PFSK-1 (cell line): ENCODE data around the gene OR10H5.

Experiments used
- POLR2AphosphoS5 ChIP-seq: IDR thresholded peaks from 2 replicates; pipeline ENCODE4 v1.6.1; 2012; ENCODE audit warnings: low read depth, mild to moderate bottlenecking, control low read depth, low read length, moderate library complexity
- SIN3A ChIP-seq: IDR thresholded peaks from 2 replicates; pipeline ENCODE4 v1.6.1; 2012; ENCODE audit warnings: mild to moderate bottlenecking, low read length, moderate library complexity, borderline replicate concordance; ENCODE audit not compliant: insufficient read depth

- no peak for TF ChIP-seq POLR2AphosphoS5
- TF ChIP-seq SIN3A: no peak
Observed at GRCh38 chr19:15828121-15828610, 40.7 kb downstream of the OR10H5 start.
